ENCODE data around the gene ABITRAM. TPM values are rescaled to one million over a fixed set of nuclear protein-coding genes. Genes with fewer than 3 reads are reported as not detected.

ABITRAM gene
- total and polyA plus RNA-seq, 2 of the 13 experiments (the other 11 are each of a cell fraction or from before 2014, with no cell fraction given), result 10.2 to 21.6 TPM

DNA sequence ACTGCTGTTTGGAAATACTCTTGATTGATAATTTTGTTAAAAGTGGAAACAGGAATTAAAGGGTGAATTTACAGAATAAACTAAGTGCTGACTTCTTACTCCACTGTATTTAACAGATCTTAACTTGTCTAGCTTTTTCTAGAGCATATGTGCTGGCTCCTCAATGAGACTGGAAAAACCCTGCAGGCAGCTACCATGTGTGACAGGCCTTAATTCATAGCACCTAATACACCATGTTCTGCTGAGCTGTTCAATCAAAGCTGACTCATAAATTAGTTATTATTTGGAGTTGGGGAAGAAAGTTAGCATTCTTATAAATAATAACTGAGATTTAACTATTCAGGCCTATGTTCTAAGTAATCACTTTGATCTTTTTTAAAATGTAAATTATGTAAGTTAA, 49.7 kb downstream of the ABITRAM start:
- Histone ChIP-seq H3K4me3 (replicated peaks in 1 of 3; ENCODE audit: insufficient read depth in 1 of 3, low read depth in 2 of 3, low read length in 3 of 3) (no peak overlapping the region), H4K20me1 (ENCODE audit: insufficient read depth, low read length) (no peaks in the 10 kb centered on the region), H3K27me3 (ENCODE audit: control insufficient read depth in 1 of 2, insufficient read depth in 2 of 2, low read length in 2 of 2) (no peaks in the 10 kb centered on the region), H3K9me3 (ENCODE audit: low read length) (no peaks in the 10 kb centered on the region), H3K27ac (ENCODE audit: extremely low read length, insufficient read depth, low read length) (no peak overlapping the region), H3K4me1 (ENCODE audit: insufficient read depth, low read length) (no peaks in the 10 kb centered on the region), H3K36me3 (replicated peaks in 1 of 2; ENCODE audit: control insufficient read depth in 1 of 2, insufficient read depth in 2 of 2, low read length in 2 of 2) (peaks cover 11 to 36% of the 10 kb centered on the region in 2 experiments), H3K9ac (ENCODE audit: insufficient read depth, low read depth, low read length) (no peak overlapping the region), H3K79me2 (ENCODE audit: insufficient read depth, low read length) (no peaks in the 10 kb centered on the region), H2AFZ (ENCODE audit: low read length) (no peak overlapping the region), H3K4me2 (ENCODE audit: low read depth, low read length) (no peak overlapping the region)
- FAIRE-seq, result no peak
- no peak for DNase-seq (ENCODE audit: low spot score)
- no peak for ATAC-seq
- in situ Hi-C loops (cut with HindIII; ENCODE audit: extremely low pct_ligation_motif_present, low pct_unique_long_range_greater_than_20kb), result no loop called here
- ChIA-PET POLR2A (no interaction called here), CTCF (ENCODE audit: low intra/inter-chr PET ratio, low total read pairs) (no interaction called here)
- intact Hi-C loops (cut with micrococcal nuclease; ENCODE audit: unreplicated experiment), result no loop called here
- BruUV-seq (replicated peaks), result no TSS peak
- TF ChIP-seq, protein P1, sequence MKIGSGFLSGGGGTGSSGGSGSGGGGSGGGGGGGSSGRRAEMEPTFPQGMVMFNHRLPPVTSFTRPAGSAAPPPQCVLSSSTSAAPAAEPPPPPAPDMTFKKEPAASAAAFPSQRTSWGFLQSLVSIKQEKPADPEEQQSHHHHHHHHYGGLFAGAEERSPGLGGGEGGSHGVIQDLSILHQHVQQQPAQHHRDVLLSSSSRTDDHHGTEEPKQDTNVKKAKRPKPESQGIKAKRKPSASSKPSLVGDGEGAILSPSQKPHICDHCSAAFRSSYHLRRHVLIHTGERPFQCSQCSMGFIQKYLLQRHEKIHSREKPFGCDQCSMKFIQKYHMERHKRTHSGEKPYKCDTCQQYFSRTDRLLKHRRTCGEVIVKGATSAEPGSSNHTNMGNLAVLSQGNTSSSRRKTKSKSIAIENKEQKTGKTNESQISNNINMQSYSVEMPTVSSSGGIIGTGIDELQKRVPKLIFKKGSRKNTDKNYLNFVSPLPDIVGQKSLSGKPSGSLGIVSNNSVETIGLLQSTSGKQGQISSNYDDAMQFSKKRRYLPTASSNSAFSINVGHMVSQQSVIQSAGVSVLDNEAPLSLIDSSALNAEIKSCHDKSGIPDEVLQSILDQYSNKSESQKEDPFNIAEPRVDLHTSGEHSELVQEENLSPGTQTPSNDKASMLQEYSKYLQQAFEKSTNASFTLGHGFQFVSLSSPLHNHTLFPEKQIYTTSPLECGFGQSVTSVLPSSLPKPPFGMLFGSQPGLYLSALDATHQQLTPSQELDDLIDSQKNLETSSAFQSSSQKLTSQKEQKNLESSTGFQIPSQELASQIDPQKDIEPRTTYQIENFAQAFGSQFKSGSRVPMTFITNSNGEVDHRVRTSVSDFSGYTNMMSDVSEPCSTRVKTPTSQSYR (CRISPR knock-in tag; IDR thresholded peaks at IDR 0.05; ENCODE audit: borderline replicate concordance), result no peak
- TF ChIP-seq KLF15 (CRISPR knock-in tag; IDR thresholded peaks at IDR 0.05; ENCODE audit: borderline replicate concordance) (no peak), HIVEP1 (CRISPR knock-in tag; IDR thresholded peaks at IDR 0.05) (no peak), EZH2 (conservative IDR thresholded peaks at IDR 0.05; ENCODE audit: low read depth, low read length) (no peak), HNRNPLL (IDR thresholded peaks at IDR 0.05; ENCODE audit: low read depth, low read length, poor library complexity, severe bottlenecking) (no peak), ZNF138 (CRISPR knock-in tag; IDR thresholded peaks at IDR 0.05; ENCODE audit: low read depth) (no peak), ATRX (CRISPR knock-in tag; IDR thresholded peaks at IDR 0.05; ENCODE audit: borderline replicate concordance) (no peak), SNRNP70 (IDR thresholded peaks at IDR 0.05; ENCODE audit: low read depth, low read length) (no peak), NR1H2 (CRISPR knock-in tag; IDR thresholded peaks at IDR 0.05; ENCODE audit: borderline replicate concordance, low read depth) (no peak)
- TF ChIP-seq, protein P2, sequence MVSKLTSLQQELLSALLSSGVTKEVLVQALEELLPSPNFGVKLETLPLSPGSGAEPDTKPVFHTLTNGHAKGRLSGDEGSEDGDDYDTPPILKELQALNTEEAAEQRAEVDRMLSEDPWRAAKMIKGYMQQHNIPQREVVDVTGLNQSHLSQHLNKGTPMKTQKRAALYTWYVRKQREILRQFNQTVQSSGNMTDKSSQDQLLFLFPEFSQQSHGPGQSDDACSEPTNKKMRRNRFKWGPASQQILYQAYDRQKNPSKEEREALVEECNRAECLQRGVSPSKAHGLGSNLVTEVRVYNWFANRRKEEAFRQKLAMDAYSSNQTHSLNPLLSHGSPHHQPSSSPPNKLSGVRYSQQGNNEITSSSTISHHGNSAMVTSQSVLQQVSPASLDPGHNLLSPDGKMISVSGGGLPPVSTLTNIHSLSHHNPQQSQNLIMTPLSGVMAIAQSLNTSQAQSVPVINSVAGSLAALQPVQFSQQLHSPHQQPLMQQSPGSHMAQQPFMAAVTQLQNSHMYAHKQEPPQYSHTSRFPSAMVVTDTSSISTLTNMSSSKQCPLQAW (CRISPR knock-in tag; IDR thresholded peaks at IDR 0.05), result no peak
- TF ChIP-seq, protein P3, sequence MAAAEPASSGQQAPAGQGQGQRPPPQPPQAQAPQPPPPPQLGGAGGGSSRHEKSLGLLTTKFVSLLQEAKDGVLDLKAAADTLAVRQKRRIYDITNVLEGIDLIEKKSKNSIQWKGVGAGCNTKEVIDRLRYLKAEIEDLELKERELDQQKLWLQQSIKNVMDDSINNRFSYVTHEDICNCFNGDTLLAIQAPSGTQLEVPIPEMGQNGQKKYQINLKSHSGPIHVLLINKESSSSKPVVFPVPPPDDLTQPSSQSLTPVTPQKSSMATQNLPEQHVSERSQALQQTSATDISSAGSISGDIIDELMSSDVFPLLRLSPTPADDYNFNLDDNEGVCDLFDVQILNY (CRISPR knock-in tag; conservative IDR thresholded peaks at IDR 0.05), result no peak
